CD14-positive monocyte (primary cell): ENCODE data around the gene CKAP5. TPM values are rescaled to one million over a fixed set of nuclear protein-coding genes. Genes with fewer than 3 reads are reported as not detected.

ENCODE experiments used
- DNase-seq, 3 donors: peaks; one replicate each; pipeline ENCODE4 v3.0.0-alpha.2; 2011 to 2022
- H2AFZ ChIP-seq: 2 replicates; pipeline ENCODE4 v1.6.0; 2012; ENCODE audit warnings: mild to moderate bottlenecking, low read depth, low read length, inconsistent platforms; ENCODE audit not compliant: insufficient read depth, poor library complexity, severe bottlenecking
- H3K27ac ChIP-seq, 2 donors: 1 replicate in 1 of 2; 2 replicates in 1 of 2; pipeline ENCODE4 v1.5.1; 2012 to 2013; ENCODE audit warnings: low read length in 2 of 2, control low read depth in 1 of 2, inconsistent platforms in 1 of 2, low read depth in 1 of 2, mild to moderate bottlenecking in 1 of 2
- H3K27me3 ChIP-seq, 2 donors: one replicate each; pipeline versions ENCODE4 v1.6.0 to v1.6.1; 2011 to 2013; ENCODE audit warnings: low read length in 2 of 2; ENCODE audit not compliant: control insufficient read depth in 2 of 2, insufficient read depth in 2 of 2
- H3K36me3 ChIP-seq, 2 donors: replicated peaks in 1 of 2; 1 replicate in 1 of 2; 2 replicates in 1 of 2; pipeline versions ENCODE4 v1.5.1 to v1.6.1; 2012 to 2013; ENCODE audit warnings: low read length in 2 of 2, control low read depth in 1 of 2, inconsistent platforms in 1 of 2, mild to moderate bottlenecking in 1 of 2; ENCODE audit not compliant: insufficient read depth in 2 of 2, control insufficient read depth in 1 of 2
- H3K4me1 ChIP-seq, 2 donors: 1 replicate in 1 of 2; 2 replicates in 1 of 2; pipeline versions ENCODE4 v1.5.1 to v1.6.1; 2012 to 2013; ENCODE audit warnings: low read length in 2 of 2, control low read depth in 1 of 2, inconsistent platforms in 1 of 2, mild to moderate bottlenecking in 1 of 2, moderate library complexity in 1 of 2; ENCODE audit not compliant: insufficient read depth in 2 of 2, control insufficient read depth in 1 of 2
- H3K4me2 ChIP-seq: replicated peaks from 2 replicates; pipeline ENCODE3; 2012; ENCODE audit warnings: low read length, moderate library complexity, mild to moderate bottlenecking; ENCODE audit not compliant: poor library complexity, severe bottlenecking; ENCODE audit errors: extremely low read depth
- H3K4me3 ChIP-seq, 3 experiments: fragments of 200-600 bp in 1 of 3; sonication (generic) in 1 of 3; replicated peaks in 1 of 3; 1 replicate in 2 of 3; 2 replicates in 1 of 3; pipeline ENCODE4 v1.5.1; 2011 to 2013; ENCODE audit warnings: low read length in 3 of 3, mild to moderate bottlenecking in 3 of 3, control low read depth in 2 of 3, low read depth in 2 of 3, inconsistent platforms in 1 of 3, moderate library complexity in 1 of 3
- H3K79me2 ChIP-seq: 2 replicates; pipeline ENCODE4 v1.6.0; 2012; ENCODE audit warnings: mild to moderate bottlenecking, control low read depth, inconsistent platforms, low read length, moderate library complexity; ENCODE audit not compliant: insufficient read depth
- H3K9ac ChIP-seq: 2 replicates; pipeline ENCODE4 v1.6.0; 2017; ENCODE audit warnings: low read length, mild to moderate bottlenecking; ENCODE audit not compliant: insufficient read depth, poor library complexity, severe bottlenecking
- H3K9me3 ChIP-seq, 2 donors: replicated peaks in 1 of 2; 1 replicate in 1 of 2; 2 replicates in 1 of 2; pipeline versions ENCODE4 v1.5.1 to v1.6.1; 2012 to 2013; ENCODE audit warnings: low read length in 2 of 2, control low read depth in 1 of 2; ENCODE audit not compliant: control insufficient read depth in 1 of 2, insufficient read depth in 1 of 2
- H4K20me1 ChIP-seq: 2 replicates; pipeline ENCODE4 v1.6.0; 2012; ENCODE audit warnings: mild to moderate bottlenecking, low read length, control low read depth, moderate library complexity; ENCODE audit not compliant: insufficient read depth
- H3K27ac Mint-ChIP-seq, 7 donors: one replicate each; pipeline ENCODE4 v1.8.0; 2020; ENCODE audit warnings: mild to moderate bottlenecking in 7 of 7, mixed read lengths in 7 of 7, moderate library complexity in 6 of 7, inconsistent platforms in 2 of 7
- H3K27me3 Mint-ChIP-seq, 3 donors: one replicate each; pipeline ENCODE4 v1.8.0; 2021 to 2022; ENCODE audit warnings: low read depth in 3 of 3, mild to moderate bottlenecking in 3 of 3, mixed read lengths in 3 of 3, moderate library complexity in 3 of 3, inconsistent platforms in 1 of 3
- H3K36me3 Mint-ChIP-seq, 2 donors: one replicate each; pipeline ENCODE4 v1.8.0; 2020; ENCODE audit warnings: mixed read lengths in 2 of 2, inconsistent platforms in 1 of 2, mild to moderate bottlenecking in 1 of 2
- H3K4me1 Mint-ChIP-seq: one replicate; pipeline ENCODE4 v1.8.0; 2020; ENCODE audit warnings: mild to moderate bottlenecking, mixed read lengths
- H3K4me3 Mint-ChIP-seq, 2 donors: one replicate each; pipeline ENCODE4 v1.8.0; 2020; ENCODE audit warnings: mild to moderate bottlenecking in 2 of 2, mixed read lengths in 2 of 2, moderate library complexity in 1 of 2
- H3K9me3 Mint-ChIP-seq, 7 donors: one replicate each; pipeline ENCODE4 v1.8.0; 2020 to 2022; ENCODE audit warnings: mixed read lengths in 7 of 7, mild to moderate bottlenecking in 6 of 7, moderate library complexity in 6 of 7, inconsistent platforms in 2 of 7
- WGBS: methylation state at CpG from one replicate; pipeline ENCODE4 v1.1.5; 2013; ENCODE audit warnings: missing lambda C conversion rate; ENCODE audit not compliant: insufficient coverage; 5-methylcytosine and 5-hydroxymethylcytosine counted together
- intact Hi-C, 2 donors: fragments of 100-400 bp; cut with micrococcal nuclease; formaldehyde crosslinking; loops; one replicate each; pipeline versions ENCODE4 v1.15.0 to v1.15.1; 2023
- polyA plus RNA-seq, 3 donors: library from polyadenylated mRNA; depleted of rRNA in 1 of 3; unstranded in 2 of 3; stranded (reverse) in 1 of 3; fragments of 300-500 nt in 2 of 3; fragments of >200 nt in 1 of 3; fragmentation: Illumina TruSeq in 2 of 3; gene quantifications; 1 replicate in 2 of 3; 2 replicates in 1 of 3; pipeline ENCODE4 v1.2.3, GENCODE V29; 2012 to 2021
- TF ChIP-seq, protein P1 (sequence below): fragments of 200-600 bp; IDR thresholded peaks from one replicate; pipeline ENCODE4 v1.8.0; 2022; ENCODE audit warnings: antibody characterized with exemption, mild to moderate bottlenecking

Gene CKAP5
- polyA plus RNA-seq, 3 donors: 6.4 to 10.2 (median 7.9) TPM

DNA sequence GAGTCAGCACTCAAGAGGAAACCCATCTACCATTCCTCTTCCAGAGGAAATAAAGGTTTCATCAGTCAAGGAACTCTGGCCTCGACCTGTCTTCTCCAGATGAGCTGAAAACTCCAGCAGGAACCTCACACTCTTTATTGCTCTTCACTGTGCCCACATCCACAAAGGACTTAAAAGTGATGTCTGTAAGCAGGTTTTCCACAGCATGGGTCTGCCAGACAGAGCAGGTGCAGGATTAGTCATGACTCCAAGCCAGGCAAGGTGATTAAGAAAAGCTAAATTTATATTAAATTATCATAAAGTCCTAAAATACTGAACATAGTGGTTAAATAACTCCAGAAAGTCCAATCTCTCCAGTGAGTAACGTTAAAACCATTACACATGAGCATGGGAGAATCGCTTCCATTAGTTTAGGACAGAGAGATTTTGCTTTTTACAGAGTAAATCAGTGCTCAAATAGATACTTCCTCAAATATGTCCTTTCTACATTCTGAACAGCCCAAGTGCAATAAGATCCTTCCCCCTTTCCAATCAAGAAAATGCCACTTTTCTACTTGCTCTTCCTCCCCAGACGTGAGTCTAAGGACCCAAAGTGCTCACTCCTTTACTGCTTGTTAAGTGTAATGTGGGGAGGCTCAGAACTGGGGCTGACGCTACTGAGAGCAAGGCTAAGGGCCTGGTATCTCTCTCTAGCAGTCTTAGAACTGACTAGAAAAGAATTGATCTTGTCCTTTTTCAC lies 10.7 kb upstream of the CKAP5 start:
- H3K4me3 ChIP-seq: peak overlapping the region in 1 of 3 experiments; percentile 58
- peaks cover 46% of the 10 kb centered on the region in 2 donors for H3K4me1 ChIP-seq
- peak overlapping the region; percentile 56 for H3K9ac ChIP-seq
- H3K9me3 Mint-ChIP-seq: no peaks in the 10 kb centered on the region
- DNase-seq: peak; percentile 37 to 56 (median 50)
- intact Hi-C loops: no loop called here
- H2AFZ ChIP-seq: peak overlapping the region; percentile 57
- no peaks in the 10 kb centered on the region for H3K36me3 Mint-ChIP-seq
- H3K4me2 ChIP-seq: peak overlapping the region; percentile 62
- peaks cover 43% of the 10 kb centered on the region for H3K4me1 Mint-ChIP-seq
- no peaks in the 10 kb centered on the region for H4K20me1 ChIP-seq
- WGBS: 40% methylated on average over 1 of the region's 5 CpGs
- H3K36me3 ChIP-seq: no peaks in the 10 kb centered on the region
- no peaks in the 10 kb centered on the region for H3K79me2 ChIP-seq
- H3K9me3 ChIP-seq: no peaks in the 10 kb centered on the region
- peak overlapping the region; percentile 62 to 95 (median 87) for H3K27ac Mint-ChIP-seq
- peak overlapping the region; percentile 35 to 84 for H3K27ac ChIP-seq
- TF ChIP-seq, protein P1, sequence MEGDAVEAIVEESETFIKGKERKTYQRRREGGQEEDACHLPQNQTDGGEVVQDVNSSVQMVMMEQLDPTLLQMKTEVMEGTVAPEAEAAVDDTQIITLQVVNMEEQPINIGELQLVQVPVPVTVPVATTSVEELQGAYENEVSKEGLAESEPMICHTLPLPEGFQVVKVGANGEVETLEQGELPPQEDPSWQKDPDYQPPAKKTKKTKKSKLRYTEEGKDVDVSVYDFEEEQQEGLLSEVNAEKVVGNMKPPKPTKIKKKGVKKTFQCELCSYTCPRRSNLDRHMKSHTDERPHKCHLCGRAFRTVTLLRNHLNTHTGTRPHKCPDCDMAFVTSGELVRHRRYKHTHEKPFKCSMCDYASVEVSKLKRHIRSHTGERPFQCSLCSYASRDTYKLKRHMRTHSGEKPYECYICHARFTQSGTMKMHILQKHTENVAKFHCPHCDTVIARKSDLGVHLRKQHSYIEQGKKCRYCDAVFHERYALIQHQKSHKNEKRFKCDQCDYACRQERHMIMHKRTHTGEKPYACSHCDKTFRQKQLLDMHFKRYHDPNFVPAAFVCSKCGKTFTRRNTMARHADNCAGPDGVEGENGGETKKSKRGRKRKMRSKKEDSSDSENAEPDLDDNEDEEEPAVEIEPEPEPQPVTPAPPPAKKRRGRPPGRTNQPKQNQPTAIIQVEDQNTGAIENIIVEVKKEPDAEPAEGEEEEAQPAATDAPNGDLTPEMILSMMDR: no peak
- no peaks in the 10 kb centered on the region for H3K27me3 ChIP-seq
- peaks cover 1 to 10% (median 2%) of the 10 kb centered on the region in 3 donors for H3K27me3 Mint-ChIP-seq
- peak overlapping the region; percentile 45 to 63 for H3K4me3 Mint-ChIP-seq

DNA sequence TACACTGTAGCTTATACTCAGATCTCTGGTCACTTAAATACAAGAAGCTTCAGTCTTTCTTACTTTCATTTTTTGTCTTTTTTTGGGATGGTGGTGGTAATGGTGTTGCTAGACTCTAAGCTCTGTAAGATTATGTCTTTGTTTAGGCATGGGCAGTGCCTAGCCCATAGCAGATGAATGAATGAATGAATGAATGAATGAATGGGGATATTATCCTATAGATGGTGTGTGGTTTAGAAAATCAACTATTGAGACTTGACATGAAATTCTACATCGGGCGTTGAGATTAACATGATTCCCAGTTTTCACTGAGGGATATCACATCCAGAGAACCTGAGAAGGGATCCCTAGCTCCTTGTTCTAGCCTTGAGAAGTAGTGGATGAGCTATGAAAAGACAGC lies 9.8 kb upstream of the CKAP5 start:
- WGBS: no CpG with 5 or more reads among the region's 2 CpGs
- Histone ChIP-seq H3K9ac (no peak overlapping the region), H3K27me3 (no peaks in the 10 kb centered on the region), H3K79me2 (no peaks in the 10 kb centered on the region), H2AFZ (no peak overlapping the region), H3K27ac (peak overlapping the region in 1 of 2 donors; percentile 84), H3K4me3 (peak overlapping the region in 1 of 3 experiments; percentile 58), H3K4me1 (peaks cover 46% of the 10 kb centered on the region in 2 donors), H3K4me2 (no peak overlapping the region), H3K9me3 (no peaks in the 10 kb centered on the region), H4K20me1 (no peaks in the 10 kb centered on the region), H3K36me3 (no peaks in the 10 kb centered on the region)
- Mint-ChIP-seq H3K27ac (peak overlapping the region in 2 of 7 donors; percentile 15 to 24), H3K36me3 (no peaks in the 10 kb centered on the region), H3K4me1 (peaks cover 43% of the 10 kb centered on the region), H3K4me3 (no peak overlapping the region), H3K27me3 (peaks cover 1 to 9% (median 2%) of the 10 kb centered on the region in 3 donors), H3K9me3 (no peaks in the 10 kb centered on the region)
- no peak for DNase-seq
- intact Hi-C loops: no loop called here
- TF ChIP-seq, protein P1: no peak
